GM18873 (cell line): ENCODE data around the gene KIAA1671.

Source experiments
- ATAC-seq: cut with Tn5 transposase; IDR thresholded peaks from one replicate; pipeline ENCODE4 v1.9.1; 2021; ENCODE audit warnings: mild to moderate bottlenecking, moderate library complexity, moderate number of reproducible peaks; ENCODE audit not compliant: unreplicated experiment, low FRiP score

KIAA1671 gene

DNA sequence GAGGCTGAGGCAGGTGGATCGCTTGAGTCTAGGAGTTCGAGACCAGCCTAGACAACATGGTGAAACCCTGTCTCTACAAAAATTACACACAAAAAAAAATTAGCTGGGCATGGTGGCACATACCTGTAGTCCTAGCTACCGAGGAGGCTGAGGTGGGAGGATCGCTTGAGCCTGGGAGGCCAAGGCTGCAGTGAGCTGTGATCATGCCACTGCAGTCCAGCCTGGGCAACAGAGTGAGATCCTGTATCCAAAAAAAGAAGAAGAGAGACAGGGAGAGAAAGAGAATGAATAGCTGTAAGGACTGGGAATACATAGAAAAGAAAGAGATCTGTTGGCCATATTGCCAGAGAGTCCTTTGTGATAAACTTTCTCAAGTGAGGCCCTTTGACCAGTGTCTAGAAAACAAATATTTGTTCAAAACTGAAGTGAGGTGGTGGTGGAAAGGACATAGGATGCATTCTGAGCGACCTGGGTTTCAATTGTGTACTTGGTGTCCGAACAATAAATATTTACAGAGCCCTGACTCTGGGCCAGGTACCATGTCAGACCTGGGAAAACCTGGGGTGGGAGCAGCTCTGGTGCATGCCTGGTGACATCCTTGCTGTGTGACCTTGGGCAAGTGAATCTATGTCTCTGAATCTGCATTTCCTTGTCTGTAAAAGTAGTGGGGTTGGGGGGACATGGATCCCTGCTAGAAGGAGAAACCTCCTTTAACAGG is 157.5 kb downstream of the KIAA1671 start:
- ATAC-seq, result no peak

DNA sequence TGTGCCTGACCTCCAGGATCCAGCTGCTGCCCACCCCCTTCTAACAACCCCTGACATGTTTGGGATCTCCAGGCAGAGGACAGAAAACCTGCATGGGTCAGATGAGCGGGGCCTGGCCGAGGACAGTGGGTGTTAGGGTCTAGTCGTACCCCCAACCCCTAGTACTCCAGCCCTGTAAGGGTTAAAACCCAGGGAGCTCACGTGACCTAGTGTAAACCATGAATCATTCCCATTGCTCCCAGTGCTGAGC is 158.0 kb downstream of the KIAA1671 start:
- no peak for ATAC-seq

DNA sequence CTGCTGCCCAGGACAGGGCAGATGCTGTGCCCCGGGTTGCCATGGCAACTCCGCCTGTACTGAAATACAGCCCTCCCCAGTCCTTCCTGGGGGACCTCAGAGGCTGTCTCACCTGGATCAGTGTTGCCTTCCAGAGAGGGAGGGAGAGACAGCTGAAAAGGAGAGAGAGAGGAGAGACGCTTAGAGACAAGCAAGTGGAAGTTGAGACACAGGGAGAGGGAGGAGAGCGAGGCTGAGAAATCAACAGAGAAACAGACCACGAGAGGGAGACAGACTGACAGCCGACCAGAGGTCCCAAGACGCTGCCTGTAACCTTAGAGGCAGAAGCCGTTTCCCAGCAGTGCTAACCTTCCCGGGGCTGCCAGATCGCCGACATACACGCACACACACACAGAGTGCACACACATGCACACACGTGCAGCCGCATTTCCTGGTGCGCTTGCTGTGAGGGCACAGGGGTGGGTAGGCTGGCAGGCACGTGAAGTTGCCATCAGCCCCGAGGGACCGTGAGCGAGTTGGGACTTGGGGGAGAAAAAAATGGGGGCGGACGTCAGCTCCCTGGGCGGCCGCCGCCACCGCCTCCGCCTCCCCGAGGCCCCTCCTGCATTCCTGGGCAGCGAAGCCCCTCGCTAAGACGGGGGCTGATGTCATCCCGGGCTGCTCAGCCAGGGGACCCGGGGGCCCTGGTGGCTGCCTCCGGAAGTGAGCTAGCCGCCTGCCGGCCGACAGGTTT is 158.5 kb downstream of the KIAA1671 start:
- ATAC-seq, result no peak

DNA sequence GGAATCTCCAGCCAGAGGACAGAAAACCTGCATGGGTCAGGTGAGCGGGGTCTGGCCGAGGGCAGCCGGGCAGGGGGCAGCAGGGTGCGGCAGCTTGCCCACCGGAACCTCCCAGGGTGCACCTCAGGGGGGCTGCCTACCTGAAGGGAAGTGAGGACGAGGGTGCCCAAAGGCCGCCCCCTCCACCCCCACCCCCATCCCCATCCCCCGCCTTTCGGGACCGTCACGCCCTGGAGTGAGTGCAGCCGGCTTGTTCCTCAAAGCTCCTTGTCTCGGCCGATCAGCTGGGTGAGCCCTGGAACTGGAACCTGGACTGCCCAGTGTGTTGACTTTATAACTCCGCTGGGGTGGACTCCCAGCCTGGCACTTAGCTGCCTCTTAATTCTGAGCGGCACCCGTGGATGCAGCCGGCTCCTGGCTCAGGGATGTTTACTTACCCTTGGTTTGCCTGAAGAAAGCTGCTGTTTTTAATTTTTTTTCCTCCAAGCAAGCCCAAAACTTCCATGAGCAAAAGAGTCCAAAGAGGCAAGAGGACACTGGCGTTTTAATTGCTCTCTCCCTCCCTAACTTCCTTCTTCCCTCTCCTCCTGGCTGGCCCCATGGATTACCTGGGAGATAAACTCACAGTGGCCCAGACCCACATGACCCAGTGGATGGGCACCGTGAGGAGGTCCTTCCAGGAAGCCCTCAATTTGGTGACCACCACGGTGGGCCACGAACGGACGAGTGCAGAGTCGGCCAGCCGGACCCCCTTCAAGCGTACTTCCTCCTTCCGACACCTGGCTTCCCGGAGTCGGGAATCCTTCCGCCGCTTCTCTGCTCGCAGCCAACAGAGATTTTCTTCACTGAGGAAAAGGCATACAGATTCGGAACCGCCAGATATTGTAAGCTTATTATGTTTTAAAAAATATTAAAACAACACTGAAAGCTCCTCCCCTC is 159.3 kb downstream of the KIAA1671 start:
- no peak for ATAC-seq

DNA sequence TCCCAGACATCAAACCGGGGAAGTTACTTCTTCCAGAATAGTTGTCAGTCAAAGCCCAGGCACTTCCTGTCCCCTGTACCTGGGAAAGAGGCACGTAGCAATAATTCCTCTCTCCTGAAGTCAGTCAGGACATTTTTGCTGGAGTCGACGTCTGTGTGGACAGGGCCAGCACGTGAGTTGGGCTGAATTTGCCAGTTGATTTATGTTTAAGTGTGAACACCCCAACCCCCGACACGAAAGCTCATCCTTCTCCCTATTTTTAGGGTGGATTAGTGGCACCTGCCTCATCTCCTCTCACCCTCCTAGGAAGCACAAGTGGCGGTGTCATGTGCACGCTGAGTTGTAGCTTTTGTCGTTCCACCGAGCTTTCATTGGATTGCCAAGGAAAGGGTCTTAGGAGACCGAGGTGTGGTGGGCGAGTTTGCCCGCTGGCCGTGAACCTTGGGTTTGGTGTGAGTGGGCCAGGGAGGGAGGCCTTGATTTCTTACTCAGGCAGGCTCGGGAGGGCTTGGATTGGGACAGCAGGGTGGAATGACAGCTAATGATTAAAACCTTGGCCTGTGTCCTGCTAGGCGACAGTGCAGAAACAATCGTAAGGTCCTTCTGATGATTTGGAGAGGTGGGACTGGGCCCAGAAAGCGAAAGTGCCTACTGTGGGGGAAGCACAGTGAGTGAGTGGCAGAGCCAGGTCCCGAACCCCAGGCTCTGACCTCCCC is 160.2 kb downstream of the KIAA1671 start:
- ATAC-seq, result no peak

DNA sequence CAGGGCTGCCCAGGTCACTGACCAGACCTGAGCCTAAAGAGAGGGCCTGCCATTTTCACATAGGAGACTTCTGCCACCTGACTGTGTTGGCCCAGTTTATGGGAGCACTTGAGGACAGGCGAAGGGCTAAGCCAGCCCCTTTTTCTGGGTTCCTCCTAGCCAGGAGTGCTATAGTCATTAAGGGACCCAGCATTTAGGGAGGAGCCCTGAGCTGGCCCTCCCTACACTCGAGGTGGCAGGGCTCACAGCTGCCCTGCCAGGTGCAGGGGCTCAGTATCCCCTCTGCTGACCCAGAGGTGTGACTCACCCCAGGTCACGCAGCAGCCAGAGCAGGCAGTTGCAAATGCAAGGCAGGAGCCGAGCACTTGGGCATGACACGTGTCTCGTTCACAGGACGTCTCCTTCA is 160.8 kb downstream of the KIAA1671 start:
- ATAC-seq, result no peak

DNA sequence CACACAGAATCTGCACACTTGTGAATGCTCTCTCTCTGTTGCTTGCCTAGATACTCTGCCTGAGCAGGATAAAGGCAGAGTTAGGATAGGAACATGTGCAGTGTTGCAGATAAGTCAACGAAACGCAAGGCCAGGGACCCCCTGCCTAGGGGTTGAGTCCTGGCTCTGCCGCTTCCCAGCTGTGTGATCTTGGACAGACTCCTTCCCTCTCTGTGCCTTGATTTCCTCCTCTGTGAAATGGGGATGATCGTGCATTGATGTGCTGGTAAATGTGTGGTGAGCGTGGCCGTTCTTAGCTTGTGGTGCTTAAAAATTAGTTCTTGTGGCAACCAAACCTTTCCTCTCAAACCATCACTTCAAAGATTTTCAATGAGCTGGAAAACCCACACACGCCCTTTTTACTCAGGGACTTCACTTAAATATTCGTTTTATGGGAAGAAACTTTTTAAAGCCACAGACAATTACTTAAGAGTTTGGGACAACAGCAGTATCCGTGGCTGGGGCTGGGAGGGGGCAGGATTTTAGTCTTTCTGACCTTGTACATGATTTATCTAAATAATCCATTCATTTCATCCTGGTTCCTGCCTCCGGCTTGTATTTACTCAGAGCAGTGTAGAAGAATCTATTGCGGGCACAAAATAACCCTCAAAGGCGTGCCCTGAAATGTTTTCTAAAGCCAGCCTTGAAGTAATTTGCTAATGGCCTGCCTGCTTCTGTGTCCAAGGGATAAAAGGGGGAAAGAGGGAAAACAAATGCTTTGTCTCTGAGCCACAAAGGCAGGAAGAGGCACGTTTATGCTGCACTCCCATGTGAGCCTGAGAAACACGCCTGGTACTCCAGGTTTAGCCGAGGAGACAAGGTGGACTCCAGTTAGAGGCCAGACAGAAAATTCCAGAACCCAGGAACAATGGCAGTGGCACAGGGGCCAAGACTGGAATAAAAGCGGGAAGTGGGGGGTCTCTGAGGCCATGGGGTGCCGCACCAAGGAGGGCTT is 162.2 kb downstream of the KIAA1671 start:
- no peak for ATAC-seq

DNA sequence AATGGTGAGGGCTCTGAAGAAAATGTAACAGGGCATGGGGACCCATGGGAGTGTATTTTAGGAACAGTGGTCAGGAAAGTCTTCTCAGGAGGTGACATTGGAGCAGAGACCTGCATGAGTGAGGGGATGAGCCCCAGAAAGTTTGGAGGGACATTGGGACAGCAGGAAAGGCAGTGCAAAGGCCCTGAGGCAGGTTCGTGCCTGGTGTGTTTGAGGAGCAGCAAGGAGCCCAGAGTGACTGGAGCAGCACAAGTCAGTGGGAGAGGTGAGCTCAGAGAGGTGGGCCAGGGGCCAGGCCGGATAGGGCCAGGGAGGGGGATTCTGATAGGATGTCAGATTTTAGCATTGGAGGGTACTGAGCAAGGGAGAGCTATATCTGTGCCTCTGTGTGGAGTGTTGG is 167.1 kb downstream of the KIAA1671 start:
- no peak for ATAC-seq

DNA sequence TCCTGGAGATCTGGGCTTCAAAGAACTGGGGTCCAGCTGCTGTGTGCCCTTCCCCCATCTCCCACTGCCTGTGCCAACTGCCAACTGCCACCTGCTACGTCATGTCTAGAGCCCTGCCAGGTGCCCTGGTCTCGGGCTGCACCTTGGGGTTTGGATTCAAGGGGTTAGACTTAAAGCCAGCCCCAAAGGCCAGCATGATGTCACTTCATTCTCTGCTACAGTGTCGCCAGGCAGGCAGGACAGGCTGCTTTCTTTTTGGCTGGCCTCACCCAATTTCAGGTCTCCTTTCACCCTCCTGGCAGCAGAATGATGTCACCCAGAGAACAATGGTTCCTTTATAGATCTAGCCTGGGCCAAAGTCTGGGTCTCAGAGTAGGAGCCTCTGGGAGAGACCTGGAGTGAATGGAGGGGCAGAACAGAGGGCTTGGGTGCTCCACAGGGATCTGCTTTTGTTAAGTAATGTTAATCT is 167.6 kb downstream of the KIAA1671 start:
- no peak for ATAC-seq

DNA sequence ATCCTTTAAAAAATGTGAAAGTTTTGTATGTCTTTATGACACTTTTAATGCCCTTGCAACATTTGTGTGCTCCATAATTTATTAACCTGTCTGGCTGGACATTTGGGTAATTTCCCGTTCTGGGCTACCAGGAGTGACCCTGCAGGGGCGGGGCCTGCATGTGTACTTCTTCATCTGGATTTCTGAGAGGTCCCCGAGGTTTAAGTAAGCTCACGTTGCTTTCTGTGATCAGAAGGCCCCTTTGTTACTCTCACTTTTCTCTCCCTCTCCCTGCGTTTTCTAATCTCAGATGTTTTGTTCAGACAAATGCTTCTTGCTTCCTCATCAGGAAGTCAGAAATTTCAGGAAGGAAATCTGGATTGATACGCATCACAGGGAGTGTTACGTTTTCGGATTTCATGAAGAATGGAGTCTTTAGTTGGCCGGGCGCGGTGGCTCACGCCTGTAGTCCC is 168.3 kb downstream of the KIAA1671 start:
- ATAC-seq, result no peak

DNA sequence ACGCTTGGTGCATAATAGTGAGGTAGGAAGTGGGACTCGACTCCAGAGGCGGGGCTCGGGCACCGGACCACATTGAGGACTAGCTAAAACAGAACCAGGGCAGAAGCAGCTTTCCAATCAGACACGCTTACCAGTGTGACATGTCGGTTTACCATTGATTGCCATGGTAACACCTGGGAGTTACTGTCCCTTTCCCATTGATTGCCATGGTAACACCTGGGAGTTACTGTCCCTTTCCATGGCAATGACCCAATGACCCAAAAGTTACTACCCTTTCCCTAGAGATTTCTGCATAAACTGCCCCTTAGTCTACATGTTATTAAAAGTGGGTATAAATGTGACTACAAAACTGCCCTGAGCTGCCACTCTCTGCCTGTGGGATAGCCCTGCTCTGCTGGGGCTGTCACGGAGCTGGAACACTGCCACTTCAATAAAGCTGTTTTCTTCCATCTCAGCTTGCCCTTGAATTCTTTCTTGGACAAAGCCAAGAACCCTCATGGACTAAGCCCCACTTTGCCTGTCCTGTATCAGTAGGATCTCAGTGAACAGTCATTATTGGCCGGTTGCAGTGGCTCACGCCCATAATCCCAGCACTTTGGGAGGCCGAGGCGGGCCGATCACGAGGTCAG is 169.7 kb downstream of the KIAA1671 start:
- no peak for ATAC-seq

DNA sequence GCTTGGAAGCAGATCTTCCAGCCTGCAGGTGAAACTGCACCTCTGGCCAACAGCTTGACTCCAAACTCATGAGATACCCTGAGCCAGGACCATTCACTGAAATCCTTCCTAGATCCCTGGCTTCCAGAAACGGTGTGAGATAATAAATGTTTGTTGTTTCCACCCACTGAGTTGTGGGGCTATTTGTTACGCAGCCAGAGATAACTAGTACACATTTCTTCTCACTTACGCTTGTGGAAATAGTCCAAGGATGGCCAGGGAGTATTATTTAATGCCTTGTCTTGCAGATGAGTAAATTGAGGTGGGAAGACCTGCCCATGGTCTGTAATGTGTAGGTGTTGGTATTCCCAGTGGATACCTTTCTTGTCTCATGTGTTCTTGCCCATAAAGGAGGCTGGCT is 171.2 kb downstream of the KIAA1671 start:
- no peak for ATAC-seq

DNA sequence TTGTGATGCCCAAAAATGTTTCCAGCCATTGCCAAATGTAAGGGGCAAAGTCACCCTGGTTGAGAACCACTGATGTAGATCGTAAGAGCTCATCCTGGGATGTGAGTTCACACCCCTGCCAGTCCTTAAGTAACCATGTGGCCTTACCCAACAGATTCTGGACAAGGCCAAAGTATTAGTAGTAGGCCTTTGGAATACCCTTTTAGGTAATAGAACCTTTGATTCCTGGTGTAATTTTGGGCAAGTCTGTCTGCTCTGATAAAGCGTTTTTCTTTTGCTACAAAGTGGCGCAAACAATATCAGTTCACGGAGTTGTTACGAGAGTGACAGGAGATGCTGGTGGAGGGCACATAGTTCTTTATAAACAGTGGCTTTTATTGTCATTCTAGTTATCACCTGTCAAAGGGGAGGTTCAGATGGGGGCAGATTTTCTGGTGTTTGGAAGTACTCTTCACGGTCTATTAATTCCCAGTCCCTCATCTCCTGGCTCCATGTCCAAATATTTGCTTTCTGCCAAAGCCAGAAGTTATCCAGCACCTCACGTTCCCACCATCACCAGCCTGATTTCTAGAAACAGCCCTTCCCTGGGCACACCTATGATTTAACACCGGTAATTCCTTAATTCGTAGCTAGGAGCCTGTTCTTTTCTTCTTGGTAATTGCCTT is 173.3 kb downstream of the KIAA1671 start:
- no peak for ATAC-seq

DNA sequence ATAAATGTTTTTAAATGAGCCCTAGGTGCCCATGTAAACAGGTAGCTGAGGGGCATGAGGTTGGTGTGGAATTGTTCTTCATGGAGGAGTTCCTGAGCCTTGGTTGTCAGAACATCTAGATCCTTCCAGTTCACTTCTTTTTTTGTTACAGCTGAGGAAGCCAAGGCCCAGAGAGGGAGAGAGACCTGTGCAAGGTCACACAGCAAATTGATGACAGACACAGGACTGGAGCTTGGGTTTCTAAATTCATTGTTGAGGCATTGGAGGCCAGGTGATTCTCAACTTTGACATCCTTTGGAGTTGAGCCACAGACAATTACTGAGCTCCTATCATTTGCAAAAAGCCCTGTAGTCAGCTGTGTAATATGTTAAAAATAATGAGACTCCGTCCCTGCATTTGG is 174.0 kb downstream of the KIAA1671 start:
- no peak for ATAC-seq

DNA sequence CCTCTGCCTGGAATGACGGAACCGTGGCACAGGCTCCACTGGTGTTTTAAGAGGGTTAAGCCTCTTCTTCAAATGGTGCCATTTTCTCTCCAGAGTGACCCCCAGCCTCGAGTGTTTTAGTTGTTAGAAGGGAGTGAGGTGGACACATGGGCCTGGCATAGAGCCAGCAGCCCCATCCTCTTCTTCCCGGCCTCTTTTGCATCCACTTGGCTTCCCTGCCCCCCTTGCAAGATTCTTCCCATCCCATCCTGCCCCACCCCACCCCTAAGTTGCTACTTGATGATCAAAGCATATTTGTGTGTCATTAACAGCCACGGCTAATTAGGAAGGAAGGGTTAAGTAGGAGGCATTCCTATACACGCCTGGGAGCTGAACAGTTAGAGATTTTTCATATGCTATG is 174.8 kb downstream of the KIAA1671 start:
- ATAC-seq, result no peak

DNA sequence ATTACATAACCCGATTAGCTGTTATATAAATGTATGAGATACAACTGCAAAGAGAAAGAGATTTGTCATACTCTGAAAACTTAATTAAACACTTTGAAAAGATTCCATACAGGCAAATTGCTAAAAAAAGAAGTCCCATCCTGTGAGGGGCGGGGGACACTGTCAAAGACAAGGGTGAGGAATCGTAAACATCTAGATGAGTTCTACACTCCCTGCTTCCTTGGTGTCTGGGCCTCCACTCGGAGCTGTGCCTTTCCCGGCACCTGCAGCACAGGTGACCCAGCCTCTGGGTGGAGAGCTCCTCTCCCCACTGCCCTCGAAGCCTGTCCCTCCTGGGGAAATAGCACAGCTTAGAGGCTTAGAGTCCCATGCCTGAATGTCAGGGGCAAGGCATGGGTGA is 177.9 kb downstream of the KIAA1671 start:
- ATAC-seq, result no peak

DNA sequence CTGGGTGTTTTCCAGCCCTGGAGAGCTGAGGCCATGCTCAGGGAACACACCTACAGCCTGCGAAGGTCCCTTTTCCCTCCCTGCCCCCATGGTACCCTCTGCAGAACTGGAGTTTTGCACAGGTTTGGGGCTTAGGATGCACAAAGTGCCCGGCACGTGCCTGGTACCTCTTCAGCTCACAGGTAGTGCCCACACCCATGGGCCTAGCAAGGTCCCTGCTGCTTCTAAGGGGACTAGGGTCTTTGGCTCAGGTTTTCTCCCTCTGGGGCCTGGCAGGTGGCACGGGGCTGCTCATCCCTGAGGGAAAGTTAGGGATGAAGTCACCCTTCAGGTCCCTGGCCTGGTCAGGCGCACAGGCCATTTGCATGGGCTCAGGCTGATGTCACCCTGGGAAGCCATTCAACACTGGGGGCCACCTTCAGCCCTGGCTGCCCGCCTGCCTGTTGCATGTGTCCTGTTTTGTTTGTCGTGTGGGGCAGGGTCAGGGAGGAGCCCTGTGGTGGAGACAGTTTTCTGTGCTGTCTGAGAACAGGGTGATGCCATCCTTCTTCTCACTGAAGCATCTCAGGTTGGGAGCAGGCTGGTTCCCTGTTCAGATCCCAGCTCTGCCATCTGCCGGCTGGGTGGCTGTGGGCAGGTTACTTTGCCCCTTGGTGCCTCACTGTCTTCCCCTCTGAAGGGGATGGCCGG is 178.8 kb downstream of the KIAA1671 start:
- no peak for ATAC-seq

DNA sequence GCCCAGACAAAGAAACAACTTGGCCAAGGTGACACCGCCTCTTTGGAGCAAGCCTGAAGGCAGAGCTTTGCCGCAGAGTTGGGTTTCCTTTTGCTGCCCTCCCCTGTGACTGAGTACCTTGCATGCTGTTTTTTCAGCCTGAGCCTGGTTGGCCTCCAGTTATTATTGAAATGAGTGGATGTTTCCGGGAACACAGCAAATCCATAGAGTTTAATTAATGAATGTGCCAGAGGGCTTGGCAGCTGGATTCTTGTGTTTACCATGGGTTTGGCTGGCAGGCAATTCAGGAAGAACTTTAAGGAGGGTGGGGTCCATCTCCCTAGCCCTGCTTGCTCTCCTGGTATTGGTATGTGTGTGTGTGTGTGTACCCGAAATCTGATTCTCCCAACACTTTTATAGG is 181.5 kb downstream of the KIAA1671 start:
- ATAC-seq, result no peak
